ENCODE measurements around the gene TBL3.

- no peak for TF ChIP-seq ZFX (IDR thresholded peaks at IDR 0.05; ENCODE audit: borderline replicate concordance)
- peak; percentile 99 for TF ChIP-seq CTCF (IDR thresholded peaks at IDR 0.05)
Observed at GRCh38 chr16:2003827-2004641, 32.2 kb downstream of the TBL3 start.
